ENCODE data around the gene BPIFB3. TPM values are rescaled to one million over a fixed set of nuclear protein-coding genes. Genes with fewer than 3 reads are reported as not detected.

Gene BPIFB3
- polyA plus RNA-seq, 1 experiment: not detected

DNA sequence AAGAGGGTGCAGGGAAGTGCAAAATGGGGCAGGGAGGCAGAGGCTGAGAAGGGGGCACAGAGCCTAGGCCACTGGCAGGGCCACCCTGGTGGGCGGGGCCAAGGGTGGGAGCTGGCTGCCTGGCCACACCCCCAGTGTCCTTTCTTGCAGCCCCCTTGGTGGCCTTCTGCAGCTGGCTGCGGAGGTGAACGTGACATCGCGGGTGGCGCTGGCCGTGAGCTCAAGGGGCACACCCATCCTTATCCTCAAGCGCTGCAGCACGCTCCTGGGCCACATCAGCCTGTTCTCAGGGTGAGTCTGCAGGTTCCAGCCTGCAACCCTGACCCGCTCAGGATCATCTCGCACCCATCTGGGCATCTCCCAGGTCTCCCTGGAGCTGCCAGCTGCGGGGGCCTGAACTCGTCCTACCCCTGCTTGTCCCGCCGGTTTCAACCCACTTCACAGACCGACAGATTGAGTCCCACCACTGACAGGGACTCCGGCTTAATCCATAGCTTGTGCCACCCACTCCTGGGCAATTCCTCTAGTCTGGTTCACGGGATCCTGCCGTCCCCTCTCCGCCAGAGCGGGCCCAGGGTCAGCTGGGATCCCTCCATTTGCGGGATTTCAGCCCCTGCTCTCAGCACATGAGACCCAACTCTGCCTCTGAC, 6.2 kb downstream of the BPIFB3 start:
- no peak overlapping the region for H3K27ac ChIP-seq (ENCODE audit: low read depth, low read length)
- no peak for TF ChIP-seq CTCF (IDR thresholded peaks at IDR 0.05; ENCODE audit: low read depth, low read length)
- CTCF ChIA-PET: no interaction called here
- no peaks in the 10 kb centered on the region for H3K9me3 ChIP-seq (ENCODE audit: control insufficient read depth, insufficient read depth, low read length)
- H3K27me3 ChIP-seq (ENCODE audit: control insufficient read depth, insufficient read depth, low read length): no peaks in the 10 kb centered on the region
- no peak overlapping the region for H3K4me3 ChIP-seq (ENCODE audit: low read depth, low read length)
- POLR2A ChIA-PET: no interaction called here
- no peak for DNase-seq (ENCODE audit: low read depth, low spot score)

- ChIA-PET CTCF (no interaction called here), POLR2A (no interaction called here)
- H3K9me3 ChIP-seq (ENCODE audit: control insufficient read depth, insufficient read depth, low read length): no peaks in the 10 kb centered on the region
- no peak overlapping the region for H3K4me3 ChIP-seq (ENCODE audit: low read depth, low read length)
- no peak for DNase-seq (ENCODE audit: low read depth, low spot score)
- H3K27me3 ChIP-seq (ENCODE audit: control insufficient read depth, insufficient read depth, low read length): peaks cover 3% of the 10 kb centered on the region
- H3K27ac ChIP-seq (ENCODE audit: low read depth, low read length): no peak overlapping the region
- TF ChIP-seq CTCF (IDR thresholded peaks at IDR 0.05; ENCODE audit: low read depth, low read length): no peak
Observed at GRCh38 chr20:33061658-33062028, 7.9 kb downstream of the BPIFB3 start.

GRCh38 chr20:33062105-33062824, 8.6 kb downstream of the BPIFB3 start:
- Histone ChIP-seq H3K27ac (ENCODE audit: low read depth, low read length) (no peak overlapping the region), H3K4me3 (ENCODE audit: low read depth, low read length) (no peak overlapping the region), H3K9me3 (ENCODE audit: control insufficient read depth, insufficient read depth, low read length) (no peaks in the 10 kb centered on the region), H3K27me3 (ENCODE audit: control insufficient read depth, insufficient read depth, low read length) (peaks cover 4% of the 10 kb centered on the region)
- ChIA-PET CTCF (no interaction called here), POLR2A (no interaction called here)
- no peak for TF ChIP-seq CTCF (IDR thresholded peaks at IDR 0.05; ENCODE audit: low read depth, low read length)
- no peak for DNase-seq (ENCODE audit: low read depth, low spot score)

DNA sequence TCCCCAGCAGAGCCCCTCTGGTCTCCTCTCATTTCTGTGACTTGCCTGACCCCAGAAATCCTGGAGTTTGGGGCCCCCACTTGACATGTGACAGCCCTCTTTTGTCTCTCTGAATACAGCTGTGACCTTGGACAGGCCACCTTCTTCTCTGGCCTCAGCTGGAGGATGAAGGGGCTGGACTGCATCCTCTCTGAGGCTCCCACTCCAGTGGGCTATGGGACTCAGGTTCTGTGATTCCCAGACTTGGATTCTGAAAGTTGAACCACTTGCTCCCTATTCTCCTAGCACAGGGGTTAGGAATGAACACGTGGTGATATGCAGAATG, 9.1 kb downstream of the BPIFB3 start:
- POLR2A ChIA-PET: no interaction called here
- DNase-seq (ENCODE audit: low read depth, low spot score): no peak
- CTCF ChIA-PET: no interaction called here
- Histone ChIP-seq H3K27me3 (ENCODE audit: control insufficient read depth, insufficient read depth, low read length) (peaks cover 4% of the 10 kb centered on the region), H3K4me3 (ENCODE audit: low read depth, low read length) (no peak overlapping the region), H3K27ac (ENCODE audit: low read depth, low read length) (no peak overlapping the region), H3K9me3 (ENCODE audit: control insufficient read depth, insufficient read depth, low read length) (no peaks in the 10 kb centered on the region)
- TF ChIP-seq CTCF (IDR thresholded peaks at IDR 0.05; ENCODE audit: low read depth, low read length): no peak

DNA sequence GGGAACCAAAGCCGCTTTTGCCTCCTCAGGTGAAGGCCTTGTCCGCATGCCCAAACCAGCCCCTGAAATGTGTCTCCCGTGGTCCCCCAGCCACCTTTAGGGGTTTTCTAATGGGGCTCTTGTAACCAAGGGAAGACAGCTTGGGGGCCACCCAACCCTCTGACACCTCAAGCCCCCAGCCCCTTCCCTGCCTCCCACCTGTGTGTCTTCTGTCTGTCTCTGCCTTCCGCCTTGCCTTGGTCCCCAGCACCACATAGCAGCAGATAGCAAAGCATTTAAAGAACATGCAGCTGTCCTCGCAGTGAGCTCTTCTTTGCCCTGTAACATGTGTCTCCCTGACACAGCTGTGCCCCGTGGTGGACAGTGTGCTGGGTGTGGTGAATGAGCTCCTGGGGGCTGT, 9.6 kb downstream of the BPIFB3 start:
- Histone ChIP-seq H3K4me3 (ENCODE audit: low read depth, low read length) (no peak overlapping the region), H3K27ac (ENCODE audit: low read depth, low read length) (no peak overlapping the region), H3K27me3 (ENCODE audit: control insufficient read depth, insufficient read depth, low read length) (peaks cover 4% of the 10 kb centered on the region), H3K9me3 (ENCODE audit: control insufficient read depth, insufficient read depth, low read length) (no peaks in the 10 kb centered on the region)
- no peak for DNase-seq (ENCODE audit: low read depth, low spot score)
- TF ChIP-seq CTCF (IDR thresholded peaks at IDR 0.05; ENCODE audit: low read depth, low read length): no peak
- ChIA-PET POLR2A (no interaction called here), CTCF (no interaction called here)

All from AG04450 (cell line).